ENCODE data around the gene BFSP2. TPM values are rescaled to one million over a fixed set of nuclear protein-coding genes. Genes with fewer than 3 reads are reported as not detected.

The BFSP2 gene
- total RNA-seq (2022; extraction: Qiagen RNA extraction; ENCODE audit: low read depth): not detected in 5 replicates

GRCh38 chr3:133400006-133400515, at the start of gene BFSP2:
TSS of gene BFSP2 (plus strand) at chr3:133400056. CDS start at chr3:133400084, 28 bp downstream.

Other genes with a start within 250 kb of the BFSP2 start
- gene CDV3, start 173.6 kb downstream of the BFSP2 start, total RNA-seq (2022; extraction: Qiagen RNA extraction; ENCODE audit: low read depth): 120 to 134 TPM (median 128 TPM) in 5 replicates

Data from A549 treated with GW870086 at 1 μM for 4 hours (cell line).